Transverse colon (tissue), 4 donors: ENCODE measurements around the gene RNF144A.

Experiments
- EP300 ChIP-seq: sonication (generic); formaldehyde crosslinking; IDR thresholded peaks from one replicate; pipeline ENCODE4 v1.6.1; 2017; ENCODE audit warnings: antibody characterized with exemption, low read depth
- POLR2A ChIP-seq: fragments of 450-650 bp; IDR thresholded peaks from one replicate; pipeline ENCODE4 v1.6.1; 2016; ENCODE audit warnings: antibody characterized with exemption, mild to moderate bottlenecking, moderate library complexity
- POLR2AphosphoS5 ChIP-seq, 3 donors: sonication (generic); formaldehyde crosslinking; IDR thresholded peaks; one replicate each; pipeline ENCODE4 v1.6.1; 2016; ENCODE audit warnings: antibody characterized with exemption in 3 of 3
- TF ChIP-seq, protein P1 (sequence below), 5 experiments: fragments of 200-600 bp in 3 of 5; fragments of 450-650 bp in 2 of 5; sonication (generic) in 3 of 5; IDR thresholded peaks; 1 replicate in 2 of 5; 2 replicates in 3 of 5; pipeline ENCODE4 v1.5.1; 2016 to 2017; ENCODE audit warnings: antibody characterized with exemption in 5 of 5, inconsistent platforms in 3 of 5, mild to moderate bottlenecking in 2 of 5, moderate library complexity in 1 of 5

DNA sequence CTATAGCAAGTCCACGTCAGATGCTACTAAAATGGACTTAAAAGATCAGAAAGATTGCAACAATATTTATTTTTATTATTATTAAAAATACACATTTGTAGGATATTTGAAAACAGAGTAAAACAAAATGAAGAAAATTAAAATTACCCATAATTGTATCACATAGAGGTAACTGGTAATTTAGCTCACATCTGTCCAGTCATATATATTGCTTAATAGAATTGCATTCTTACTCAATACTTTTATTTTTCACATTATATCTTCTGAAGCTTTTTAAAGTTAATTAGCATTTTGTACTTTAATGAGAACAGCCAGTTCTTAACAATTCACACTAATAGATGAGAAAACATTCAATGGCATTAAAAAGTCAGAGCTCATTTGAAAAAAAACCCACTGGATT, 11.5 kb upstream of the RNF144A start:
- TF ChIP-seq, protein P1, sequence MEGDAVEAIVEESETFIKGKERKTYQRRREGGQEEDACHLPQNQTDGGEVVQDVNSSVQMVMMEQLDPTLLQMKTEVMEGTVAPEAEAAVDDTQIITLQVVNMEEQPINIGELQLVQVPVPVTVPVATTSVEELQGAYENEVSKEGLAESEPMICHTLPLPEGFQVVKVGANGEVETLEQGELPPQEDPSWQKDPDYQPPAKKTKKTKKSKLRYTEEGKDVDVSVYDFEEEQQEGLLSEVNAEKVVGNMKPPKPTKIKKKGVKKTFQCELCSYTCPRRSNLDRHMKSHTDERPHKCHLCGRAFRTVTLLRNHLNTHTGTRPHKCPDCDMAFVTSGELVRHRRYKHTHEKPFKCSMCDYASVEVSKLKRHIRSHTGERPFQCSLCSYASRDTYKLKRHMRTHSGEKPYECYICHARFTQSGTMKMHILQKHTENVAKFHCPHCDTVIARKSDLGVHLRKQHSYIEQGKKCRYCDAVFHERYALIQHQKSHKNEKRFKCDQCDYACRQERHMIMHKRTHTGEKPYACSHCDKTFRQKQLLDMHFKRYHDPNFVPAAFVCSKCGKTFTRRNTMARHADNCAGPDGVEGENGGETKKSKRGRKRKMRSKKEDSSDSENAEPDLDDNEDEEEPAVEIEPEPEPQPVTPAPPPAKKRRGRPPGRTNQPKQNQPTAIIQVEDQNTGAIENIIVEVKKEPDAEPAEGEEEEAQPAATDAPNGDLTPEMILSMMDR (IDR thresholded peaks at IDR 0.05) = no peak
- TF ChIP-seq POLR2AphosphoS5 (IDR thresholded peaks at IDR 0.05) (no peak), EP300 (no peak), POLR2A (no peak)
